CD14-positive monocyte (primary cell): ENCODE measurements around the gene DNAJB8. TPM values are rescaled to one million over a fixed set of nuclear protein-coding genes. Genes with fewer than 3 reads are reported as not detected.

ENCODE experiments used
- DNase-seq, 3 donors: peaks; one replicate each; pipeline ENCODE4 v3.0.0-alpha.2; 2011 to 2022
- H2AFZ ChIP-seq: 2 replicates; pipeline ENCODE4 v1.6.0; 2012; ENCODE audit warnings: mild to moderate bottlenecking, low read depth, low read length, inconsistent platforms; ENCODE audit not compliant: insufficient read depth, poor library complexity, severe bottlenecking
- H3K27ac ChIP-seq, 2 donors: 1 replicate in 1 of 2; 2 replicates in 1 of 2; pipeline ENCODE4 v1.5.1; 2012 to 2013; ENCODE audit warnings: low read length in 2 of 2, control low read depth in 1 of 2, inconsistent platforms in 1 of 2, low read depth in 1 of 2, mild to moderate bottlenecking in 1 of 2
- H3K27me3 ChIP-seq, 2 donors: one replicate each; pipeline versions ENCODE4 v1.6.0 to v1.6.1; 2011 to 2013; ENCODE audit warnings: low read length in 2 of 2; ENCODE audit not compliant: control insufficient read depth in 2 of 2, insufficient read depth in 2 of 2
- H3K36me3 ChIP-seq, 2 donors: replicated peaks in 1 of 2; 1 replicate in 1 of 2; 2 replicates in 1 of 2; pipeline versions ENCODE4 v1.5.1 to v1.6.1; 2012 to 2013; ENCODE audit warnings: low read length in 2 of 2, control low read depth in 1 of 2, inconsistent platforms in 1 of 2, mild to moderate bottlenecking in 1 of 2; ENCODE audit not compliant: insufficient read depth in 2 of 2, control insufficient read depth in 1 of 2
- H3K4me1 ChIP-seq, 2 donors: 1 replicate in 1 of 2; 2 replicates in 1 of 2; pipeline versions ENCODE4 v1.5.1 to v1.6.1; 2012 to 2013; ENCODE audit warnings: low read length in 2 of 2, control low read depth in 1 of 2, inconsistent platforms in 1 of 2, mild to moderate bottlenecking in 1 of 2, moderate library complexity in 1 of 2; ENCODE audit not compliant: insufficient read depth in 2 of 2, control insufficient read depth in 1 of 2
- H3K4me2 ChIP-seq: replicated peaks from 2 replicates; pipeline ENCODE3; 2012; ENCODE audit warnings: low read length, moderate library complexity, mild to moderate bottlenecking; ENCODE audit not compliant: poor library complexity, severe bottlenecking; ENCODE audit errors: extremely low read depth
- H3K4me3 ChIP-seq, 3 experiments: fragments of 200-600 bp in 1 of 3; sonication (generic) in 1 of 3; replicated peaks in 1 of 3; 1 replicate in 2 of 3; 2 replicates in 1 of 3; pipeline ENCODE4 v1.5.1; 2011 to 2013; ENCODE audit warnings: low read length in 3 of 3, mild to moderate bottlenecking in 3 of 3, control low read depth in 2 of 3, low read depth in 2 of 3, inconsistent platforms in 1 of 3, moderate library complexity in 1 of 3
- H3K79me2 ChIP-seq: 2 replicates; pipeline ENCODE4 v1.6.0; 2012; ENCODE audit warnings: mild to moderate bottlenecking, control low read depth, inconsistent platforms, low read length, moderate library complexity; ENCODE audit not compliant: insufficient read depth
- H3K9ac ChIP-seq: 2 replicates; pipeline ENCODE4 v1.6.0; 2017; ENCODE audit warnings: low read length, mild to moderate bottlenecking; ENCODE audit not compliant: insufficient read depth, poor library complexity, severe bottlenecking
- H3K9me3 ChIP-seq, 2 donors: replicated peaks in 1 of 2; 1 replicate in 1 of 2; 2 replicates in 1 of 2; pipeline versions ENCODE4 v1.5.1 to v1.6.1; 2012 to 2013; ENCODE audit warnings: low read length in 2 of 2, control low read depth in 1 of 2; ENCODE audit not compliant: control insufficient read depth in 1 of 2, insufficient read depth in 1 of 2
- H4K20me1 ChIP-seq: 2 replicates; pipeline ENCODE4 v1.6.0; 2012; ENCODE audit warnings: mild to moderate bottlenecking, low read length, control low read depth, moderate library complexity; ENCODE audit not compliant: insufficient read depth
- H3K27ac Mint-ChIP-seq, 7 donors: one replicate each; pipeline ENCODE4 v1.8.0; 2020; ENCODE audit warnings: mild to moderate bottlenecking in 7 of 7, mixed read lengths in 7 of 7, moderate library complexity in 6 of 7, inconsistent platforms in 2 of 7
- H3K27me3 Mint-ChIP-seq, 3 donors: one replicate each; pipeline ENCODE4 v1.8.0; 2021 to 2022; ENCODE audit warnings: low read depth in 3 of 3, mild to moderate bottlenecking in 3 of 3, mixed read lengths in 3 of 3, moderate library complexity in 3 of 3, inconsistent platforms in 1 of 3
- H3K36me3 Mint-ChIP-seq, 2 donors: one replicate each; pipeline ENCODE4 v1.8.0; 2020; ENCODE audit warnings: mixed read lengths in 2 of 2, inconsistent platforms in 1 of 2, mild to moderate bottlenecking in 1 of 2
- H3K4me1 Mint-ChIP-seq: one replicate; pipeline ENCODE4 v1.8.0; 2020; ENCODE audit warnings: mild to moderate bottlenecking, mixed read lengths
- H3K4me3 Mint-ChIP-seq, 2 donors: one replicate each; pipeline ENCODE4 v1.8.0; 2020; ENCODE audit warnings: mild to moderate bottlenecking in 2 of 2, mixed read lengths in 2 of 2, moderate library complexity in 1 of 2
- H3K9me3 Mint-ChIP-seq, 7 donors: one replicate each; pipeline ENCODE4 v1.8.0; 2020 to 2022; ENCODE audit warnings: mixed read lengths in 7 of 7, mild to moderate bottlenecking in 6 of 7, moderate library complexity in 6 of 7, inconsistent platforms in 2 of 7
- CTCF ChIP-seq: fragments of 200-600 bp; IDR thresholded peaks from one replicate; pipeline ENCODE4 v1.8.0; 2022; ENCODE audit warnings: antibody characterized with exemption, mild to moderate bottlenecking
- WGBS: methylation state at CpG from one replicate; pipeline ENCODE4 v1.1.5; 2013; ENCODE audit warnings: missing lambda C conversion rate; ENCODE audit not compliant: insufficient coverage; 5-methylcytosine and 5-hydroxymethylcytosine counted together
- intact Hi-C, 2 donors: fragments of 100-400 bp; cut with micrococcal nuclease; formaldehyde crosslinking; loops; one replicate each; pipeline versions ENCODE4 v1.15.0 to v1.15.1; 2023
- polyA plus RNA-seq, 3 donors: library from polyadenylated mRNA; depleted of rRNA in 1 of 3; unstranded in 2 of 3; stranded (reverse) in 1 of 3; fragments of 300-500 nt in 2 of 3; fragments of >200 nt in 1 of 3; fragmentation: Illumina TruSeq in 2 of 3; gene quantifications; 1 replicate in 2 of 3; 2 replicates in 1 of 3; pipeline ENCODE4 v1.2.3, GENCODE V29; 2012 to 2021

DNAJB8 gene
- polyA plus RNA-seq, 3 donors: not detected

- intact Hi-C loops: no loop called here
- no peak for TF ChIP-seq CTCF
- peaks cover 10 to 21% (median 10%) of the 10 kb centered on the region in 3 donors for H3K27me3 Mint-ChIP-seq
- H3K9ac ChIP-seq: no peak overlapping the region
- H3K4me1 ChIP-seq: no peaks in the 10 kb centered on the region
- no peaks in the 10 kb centered on the region for H3K36me3 ChIP-seq
- no peaks in the 10 kb centered on the region for H3K9me3 ChIP-seq
- peak overlapping the region in 1 of 7 donors; percentile 47 for H3K27ac Mint-ChIP-seq
- 92% methylated on average over 3 of the region's 4 CpGs for WGBS
- no peak overlapping the region for H3K4me3 Mint-ChIP-seq
- no peaks in the 10 kb centered on the region for H3K9me3 Mint-ChIP-seq
- H3K79me2 ChIP-seq: no peaks in the 10 kb centered on the region
- no peaks in the 10 kb centered on the region for H4K20me1 ChIP-seq
- H3K4me3 ChIP-seq: no peak overlapping the region
- H3K4me2 ChIP-seq: no peak overlapping the region
- H3K36me3 Mint-ChIP-seq: no peaks in the 10 kb centered on the region
- no peaks in the 10 kb centered on the region for H3K4me1 Mint-ChIP-seq
- no peak overlapping the region for H3K27ac ChIP-seq
- DNase-seq: no peak
- no peak overlapping the region for H2AFZ ChIP-seq
- H3K27me3 ChIP-seq: no peaks in the 10 kb centered on the region
Measured at GRCh38 chr3:128473737-128474136, 7.0 kb upstream of the DNAJB8 start.

- TF ChIP-seq CTCF: no peak
- Histone ChIP-seq H3K4me1 (no peaks in the 10 kb centered on the region), H3K36me3 (no peaks in the 10 kb centered on the region), H3K79me2 (no peaks in the 10 kb centered on the region), H3K27me3 (no peaks in the 10 kb centered on the region), H3K27ac (no peak overlapping the region), H2AFZ (no peak overlapping the region), H3K4me2 (no peak overlapping the region), H3K4me3 (no peak overlapping the region), H3K9ac (no peak overlapping the region), H3K9me3 (no peaks in the 10 kb centered on the region), H4K20me1 (no peaks in the 10 kb centered on the region)
- no peak overlapping the region for H3K4me3 Mint-ChIP-seq
- 100% methylated on average over 1 of the region's 6 CpGs for WGBS
- no peaks in the 10 kb centered on the region for H3K9me3 Mint-ChIP-seq
- H3K27ac Mint-ChIP-seq: peak overlapping the region in 2 of 7 donors; percentile 58 to 76
- H3K27me3 Mint-ChIP-seq: peaks cover 10 to 23% (median 12%) of the 10 kb centered on the region in 3 donors
- intact Hi-C loops: no loop called here
- H3K36me3 Mint-ChIP-seq: no peaks in the 10 kb centered on the region
- no peaks in the 10 kb centered on the region for H3K4me1 Mint-ChIP-seq
- DNase-seq: no peak
Measured at GRCh38 chr3:128473180-128473519, 6.5 kb upstream of the DNAJB8 start.
